ENCODE measurements around the gene FILIP1L. TPM values are rescaled to one million over a fixed set of nuclear protein-coding genes. Genes with fewer than 3 reads are reported as not detected.

Gene FILIP1L
- total and polyA plus RNA-seq, 2 of the 8 experiments (the other 6 are each of a cell fraction or from before 2014, with no cell fraction given): 0.06 to 0.09 TPM

GRCh38 chr3:99928771-99929744 is 185.2 kb downstream of the FILIP1L start:
- CTCF ChIA-PET (ENCODE audit: partially characterized antibody): interaction anchor here (0.9 to 1.1 kb wide), 3 partner anchors 11 to 38 kb away, joined by 3 to 5 read pairs (median 3); no protein-coding TSS in a partner anchor
- WGBS, 2 experiments (ENCODE audit: extremely low coverage in 1 of 2, insufficient coverage in 1 of 2, insufficient read length in 1 of 2, insufficient replicate concordance in 2 of 2, low coverage in 1 of 2, low lambda C conversion rate in 2 of 2, missing lambda C conversion rate in 1 of 2): 73% methylated on average over 7 of the region's 7 CpGs; no CpG with 5 or more reads in 1 of the 2 experiments
- Histone ChIP-seq H3K79me2 (ENCODE audit: control insufficient read depth in 1 of 2, insufficient read depth in 2 of 2, low read length in 2 of 2) (peaks cover 0 to 14% of the 10 kb centered on the region in 2 experiments; a peak in 2 of 4 replicates), H3K23ac (ENCODE audit: insufficient read length) (no peak overlapping the region), H2AK5ac (ENCODE audit: low read depth, low read length) (no peak overlapping the region; the same call in 1 of the 2 replicates), H3K14ac (ENCODE audit: insufficient read length) (no peak overlapping the region), H3K4me3 (ENCODE audit: extremely low read depth in 1 of 4, insufficient read depth in 2 of 4, low read depth in 3 of 4, low read length in 4 of 4) (peak overlapping the region in 2 of 4 experiments; percentile 9 to 47; a peak in 2 of 8 replicates), H3K4ac (replicated peaks; ENCODE audit: insufficient read length, low read depth, low read length) (no peak overlapping the region), H4K5ac (ENCODE audit: insufficient read length, low read depth, low read length) (no peak overlapping the region), H3K36me3 (ENCODE audit: control insufficient read depth in 2 of 4, insufficient read depth in 4 of 4, low read length in 3 of 4) (peaks cover 0 to 4% (median 0%) of the 10 kb centered on the region in 4 experiments; a peak in 1 of 8 replicates), H3K27me3 (replicated peaks in 1 of 4; ENCODE audit: control insufficient read depth in 3 of 4, extremely low read depth in 1 of 4, insufficient read depth in 3 of 4, low read length in 3 of 4) (no peaks in the 10 kb centered on the region), H2BK120ac (replicated peaks; ENCODE audit: low read depth, low read length) (peak overlapping the region; percentile 66), H4K91ac (replicated peaks; ENCODE audit: insufficient read length, low read length) (peak overlapping the region; percentile 75), H2AFZ (ENCODE audit: low read length) (no peak overlapping the region), H3K56ac (replicated peaks; ENCODE audit: insufficient read length, low read depth, low read length) (no peak overlapping the region), H2BK15ac (ENCODE audit: low read length) (no peak overlapping the region), H2BK12ac (ENCODE audit: low read depth, low read length) (no peak overlapping the region), H3K23me2 (ENCODE audit: low read depth, low read length) (no peaks in the 10 kb centered on the region; the same call in 1 of the 2 replicates), H3K27ac (ENCODE audit: low read depth, low read length) (peak overlapping the region; percentile 69; the same call in 1 of the 2 replicates), H4K20me1 (replicated peaks in 1 of 2; ENCODE audit: control insufficient read depth in 1 of 2, insufficient read depth in 2 of 2, low read length in 2 of 2) (no peaks in the 10 kb centered on the region), H2BK5ac (ENCODE audit: low read depth, low read length) (peak overlapping the region; percentile 84; the same call in 1 of the 2 replicates), H3K9ac (replicated peaks in 1 of 4; ENCODE audit: extremely low read depth in 1 of 4, low read depth in 3 of 4, low read length in 3 of 4) (peak overlapping the region in 1 of 4 experiments; percentile 34; a peak in 1 of 7 replicates), H3K9me3 (ENCODE audit: insufficient read depth in 2 of 2, low read depth in 1 of 2, low read length in 1 of 2) (no peaks in the 10 kb centered on the region), H4K8ac (ENCODE audit: extremely low read depth, insufficient read depth, low read length) (no peak overlapping the region), H3K79me1 (ENCODE audit: low read depth, low read length) (no peaks in the 10 kb centered on the region), H3K4me2 (ENCODE audit: insufficient read depth in 1 of 2, low read depth in 2 of 2, low read length in 2 of 2) (peak overlapping the region; percentile 45 to 72), H2BK20ac (ENCODE audit: low read length) (peak overlapping the region; percentile 73), H3K18ac (ENCODE audit: extremely low read depth, low read length) (0 out of 2 replicates have a peak overlapping the region, but pooled peaks have one; percentile 64), H3K4me1 (replicated peaks in 1 of 4; ENCODE audit: control insufficient read depth in 3 of 4, insufficient read depth in 4 of 4, low read length in 3 of 4) (peaks cover 6 to 29% (median 22%) of the 10 kb centered on the region in 4 experiments)
- FAIRE-seq: no peak
- TF ChIP-seq RAD21 (IDR thresholded peaks at IDR 0.05 in 1 of 2, conservative IDR thresholded peaks at IDR 0.05 in 1 of 2; ENCODE audit: low read depth in 2 of 2, low read length in 2 of 2): peak; percentile 33 to 58
- TF ChIP-seq SIN3A (conservative IDR thresholded peaks at IDR 0.05 in 1 of 2, IDR thresholded peaks at IDR 0.05 in 1 of 2; ENCODE audit: low read depth in 1 of 2, low read length in 2 of 2): no peak
- TF ChIP-seq CTCF (IDR thresholded peaks at IDR 0.05; ENCODE audit: control extremely low read depth in 1 of 3, insufficient read depth in 1 of 3, low read depth in 1 of 3, low read length in 3 of 3): peak; percentile 30 to 61 (median 52); a peak in 3 of 4 replicates
- POLR2A ChIA-PET (ENCODE audit: partially characterized antibody): interaction anchor here (0.9 kb wide), 1 partner anchor 9 kb away, joined by 3 read pairs; no protein-coding TSS in a partner anchor
- DNase-seq (ENCODE audit: low read depth in 1 of 2, low spot score in 2 of 2): no peak

All from H1 (cell line).